ENCODE results near the gene RWDD4. TPM values are rescaled to one million over a fixed set of nuclear protein-coding genes. Genes with fewer than 3 reads are reported as not detected.

RWDD4 gene
- total and polyA plus RNA-seq, 5 donors, result 14.2 to 21.4 (median 18.0) TPM

GRCh38 chr4:183600189-183600685 is 58.7 kb downstream of the RWDD4 start:
- ATAC-seq (no peak), DNase-seq (no peak)
- Histone ChIP-seq H3K4me3 (ENCODE audit: low read length) (no peak overlapping the region), H3K27me3 (ENCODE audit: control insufficient read depth, insufficient read depth) (no peaks in the 10 kb centered on the region), H3K9me3 (ENCODE audit: control insufficient read depth, low read length) (no peaks in the 10 kb centered on the region), H3K4me1 (ENCODE audit: control insufficient read depth, insufficient read depth, low read length) (no peaks in the 10 kb centered on the region), H3K27ac (ENCODE audit: low read length) (no peak overlapping the region)
- intact Hi-C loops (cut with DNase I), result loop anchor here in 3 of 4 donors (5.0 to 10.0 kb wide), 3 partner anchors 95 to 128 kb away; partner anchors contain the start of gene ING2 (in 1 of the 3)
- 94% methylated on average over 3 of the region's 3 CpGs for WGBS

GRCh38 chr4:183599690-183600089 is 59.3 kb downstream of the RWDD4 start:
- Histone ChIP-seq H3K27ac (ENCODE audit: low read length) (no peak overlapping the region), H3K4me3 (ENCODE audit: low read length) (no peak overlapping the region), H3K27me3 (ENCODE audit: control insufficient read depth, insufficient read depth) (no peaks in the 10 kb centered on the region), H3K9me3 (ENCODE audit: control insufficient read depth, low read length) (no peaks in the 10 kb centered on the region), H3K4me1 (ENCODE audit: control insufficient read depth, insufficient read depth, low read length) (no peaks in the 10 kb centered on the region)
- intact Hi-C loops (cut with DNase I), result loop anchor here in 3 of 4 donors (5.0 to 10.0 kb wide), 3 partner anchors 95 to 127 kb away; partner anchors contain the start of gene ING2 (in 1 of the 3)
- DNase-seq (no peak), ATAC-seq (no peak)

GRCh38 chr4:183599284-183599683 is 59.7 kb downstream of the RWDD4 start:
- DNase-seq, result no peak
- Histone ChIP-seq H3K4me1 (ENCODE audit: control insufficient read depth, insufficient read depth, low read length) (no peaks in the 10 kb centered on the region), H3K27me3 (ENCODE audit: control insufficient read depth, insufficient read depth) (no peaks in the 10 kb centered on the region), H3K4me3 (ENCODE audit: low read length) (no peak overlapping the region), H3K9me3 (ENCODE audit: control insufficient read depth, low read length) (no peaks in the 10 kb centered on the region), H3K27ac (ENCODE audit: low read length) (no peak overlapping the region)
- no peak for ATAC-seq
- intact Hi-C loops (cut with DNase I), result no loop called here

GRCh38 chr4:183596067-183596757 is 62.8 kb downstream of the RWDD4 start:
- Histone ChIP-seq H3K4me3 (ENCODE audit: low read length) (no peak overlapping the region), H3K9me3 (ENCODE audit: control insufficient read depth, low read length) (no peaks in the 10 kb centered on the region), H3K4me1 (ENCODE audit: control insufficient read depth, insufficient read depth, low read length) (no peaks in the 10 kb centered on the region), H3K27me3 (ENCODE audit: control insufficient read depth, insufficient read depth) (no peaks in the 10 kb centered on the region), H3K27ac (ENCODE audit: low read length) (no peak overlapping the region)
- ATAC-seq (no peak), DNase-seq (no peak)
- intact Hi-C loops (cut with DNase I), result no loop called here
- 73% methylated on average over 2 of the region's 2 CpGs for WGBS

GRCh38 chr4:183594823-183595222 is 64.2 kb downstream of the RWDD4 start:
- intact Hi-C loops (cut with DNase I), result no loop called here
- Histone ChIP-seq H3K4me3 (ENCODE audit: low read length) (no peak overlapping the region), H3K4me1 (ENCODE audit: control insufficient read depth, insufficient read depth, low read length) (no peaks in the 10 kb centered on the region), H3K27me3 (ENCODE audit: control insufficient read depth, insufficient read depth) (no peaks in the 10 kb centered on the region), H3K27ac (ENCODE audit: low read length) (no peak overlapping the region), H3K9me3 (ENCODE audit: control insufficient read depth, low read length) (no peaks in the 10 kb centered on the region)
- 84% methylated on average over 3 of the region's 3 CpGs for WGBS
- ATAC-seq (no peak), DNase-seq (no peak)

- DNase-seq, result no peak
- no peaks in the 10 kb centered on the region for H3K9me3 ChIP-seq (ENCODE audit: control insufficient read depth, low read length)
- no peak for ATAC-seq
- no peaks in the 10 kb centered on the region for H3K27me3 ChIP-seq (ENCODE audit: control insufficient read depth, insufficient read depth)
- H3K4me1 ChIP-seq (ENCODE audit: control insufficient read depth, insufficient read depth, low read length), result peaks cover 1% of the 10 kb centered on the region
- no peak overlapping the region for H3K27ac ChIP-seq (ENCODE audit: low read length)
- 88% methylated on average over 4 of the region's 4 CpGs for WGBS
- H3K4me3 ChIP-seq (ENCODE audit: low read length), result no peak overlapping the region
- intact Hi-C loops (cut with DNase I), result no loop called here
Observed at GRCh38 chr4:183591301-183591700, 67.7 kb downstream of the RWDD4 start.

Other genes starting within 250 kb of the RWDD4 start
- 10 to 100 TPM; 10.1 to 13.1 (median 11.5) TPM for gene CDKN2AIP, start 214.5 kb downstream of the RWDD4 start, total RNA-seq
- 8.7 TPM for gene CDKN2AIP, start 214.5 kb downstream of the RWDD4 start, polyA plus RNA-seq
- 10 to 100 TPM in 1 of 4 donors, 1 to 10 TPM in 3; 5.4 to 10.5 (median 7.2) TPM for gene ING2, start 154.1 kb downstream of the RWDD4 start, total RNA-seq
- gene ING2, start 154.1 kb downstream of the RWDD4 start, polyA plus RNA-seq, result 10.1 TPM
- 10 to 100 TPM; 18.6 to 21.4 (median 20.5) TPM for gene TRAPPC11, start 108 bp upstream of the RWDD4 start, total RNA-seq
- 12.6 TPM for gene TRAPPC11, start 108 bp upstream of the RWDD4 start, polyA plus RNA-seq
- gene STOX2, start 246.1 kb upstream of the RWDD4 start, total RNA-seq, result 10 to 100 TPM; 12.8 to 19.1 (median 17.3) TPM
- gene STOX2, start 246.1 kb upstream of the RWDD4 start, polyA plus RNA-seq, result 2.5 TPM